Activated CD4-positive, alpha-beta T cell treated with anti-CD3 and anti-CD28 coated beads for 4 hours (primary cell): ENCODE data around the gene MED13L.
A peak's percentile ranks its signal among the peaks of the same experiment; 100 is the strongest.

Experiments used
- DNase-seq, 2 donors: peaks; one replicate each; pipeline ENCODE4 v3.0.0-alpha.2; 2020

The MED13L gene

DNA sequence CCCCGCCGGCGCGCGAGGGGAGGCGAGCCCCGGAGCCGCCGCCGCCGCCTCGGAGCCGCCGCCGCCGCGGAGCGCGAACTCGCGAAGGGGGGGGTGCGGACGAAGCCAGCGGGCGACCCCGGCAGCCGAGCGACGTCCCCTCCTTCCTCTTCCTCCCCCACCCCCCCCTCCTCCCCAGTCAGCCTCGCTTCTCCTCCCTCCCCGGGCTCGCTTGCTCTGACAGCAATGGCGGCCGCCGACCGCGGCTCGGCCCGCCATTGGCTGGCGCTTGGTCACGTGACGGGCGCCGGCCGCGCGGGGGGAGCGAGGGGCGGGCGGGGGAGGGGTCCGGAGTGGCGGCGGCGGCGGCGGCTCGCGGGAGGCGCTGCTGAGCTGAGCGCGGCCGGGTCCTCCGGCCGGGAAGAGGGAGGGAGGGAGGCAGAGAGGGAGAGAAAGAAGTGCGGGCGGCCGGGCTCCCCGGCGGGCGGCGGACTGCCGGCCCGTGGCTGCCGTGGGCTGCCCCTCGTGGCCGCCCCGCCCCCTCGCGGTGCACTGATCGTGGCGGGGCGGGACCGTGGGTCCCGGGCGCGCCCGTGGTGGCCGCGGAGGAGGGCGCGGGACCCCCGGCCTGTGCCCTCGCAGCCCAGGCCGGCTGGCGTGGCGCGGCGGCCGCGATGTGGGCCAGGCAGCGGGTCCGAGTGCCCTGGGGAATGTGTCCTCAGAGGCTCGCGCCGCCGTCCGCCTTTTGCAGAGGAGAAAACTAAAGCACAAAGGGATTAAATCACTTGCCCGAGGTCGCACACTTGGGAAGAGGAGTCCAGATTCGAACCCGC, at the start of gene MED13L:
Gene MED13L (minus strand): TSS at position 227 of the 812 bp plus-strand sequence. CDS start 562 bp downstream, outside the sequence.
- peak; percentile 87 to 91 for DNase-seq

DNA sequence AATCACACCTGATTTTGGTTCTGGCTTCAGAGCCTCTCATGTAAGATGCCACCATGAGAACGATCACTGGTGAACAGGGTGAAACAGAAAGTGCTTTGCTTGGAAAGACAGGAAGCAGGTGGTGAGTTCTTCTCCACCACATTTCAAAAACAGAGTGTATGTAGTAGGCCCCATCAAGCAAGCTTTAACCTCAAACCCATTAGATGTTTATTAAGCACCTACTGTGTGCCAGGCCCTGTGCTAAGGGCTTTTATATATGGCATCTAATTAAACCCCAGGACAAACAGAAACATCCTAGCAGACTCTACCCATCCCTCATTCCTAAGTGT, 47.8 kb upstream of the MED13L start:
- peak in 1 of 2 donors; percentile 8 for DNase-seq

DNA sequence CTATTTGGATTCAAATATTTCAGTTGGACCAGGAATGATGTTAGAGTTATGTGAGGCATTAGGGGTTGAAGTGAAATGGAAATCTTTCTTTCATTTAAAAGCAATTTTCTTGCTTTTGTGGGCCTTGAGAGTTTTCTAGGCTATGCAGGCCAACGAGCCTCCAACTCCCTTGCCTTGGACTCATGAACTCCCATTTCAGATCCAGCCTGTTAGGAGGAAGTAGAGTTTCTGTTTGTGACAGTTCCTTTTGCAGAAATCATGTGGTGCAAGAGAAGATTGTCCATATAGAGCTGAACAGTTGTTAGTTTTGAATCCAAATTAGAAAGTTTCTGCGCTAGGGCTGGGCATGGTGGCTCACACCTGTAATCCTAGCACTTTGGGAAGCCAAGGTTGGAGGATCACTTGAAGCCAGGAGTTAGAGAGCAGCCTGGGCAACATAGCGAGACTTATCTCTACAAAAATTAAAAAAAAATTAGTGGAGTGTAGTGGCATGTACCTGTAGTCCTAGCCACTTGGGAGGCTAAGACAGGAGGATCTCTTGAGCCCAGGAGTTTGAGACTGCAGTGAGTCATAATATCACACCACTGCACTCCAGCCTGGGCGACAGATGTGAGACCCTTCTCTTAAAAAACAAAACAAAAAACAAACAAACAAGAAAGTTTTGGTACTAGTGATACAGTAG, 47.3 kb upstream of the MED13L start:
- DNase-seq: no peak

DNA sequence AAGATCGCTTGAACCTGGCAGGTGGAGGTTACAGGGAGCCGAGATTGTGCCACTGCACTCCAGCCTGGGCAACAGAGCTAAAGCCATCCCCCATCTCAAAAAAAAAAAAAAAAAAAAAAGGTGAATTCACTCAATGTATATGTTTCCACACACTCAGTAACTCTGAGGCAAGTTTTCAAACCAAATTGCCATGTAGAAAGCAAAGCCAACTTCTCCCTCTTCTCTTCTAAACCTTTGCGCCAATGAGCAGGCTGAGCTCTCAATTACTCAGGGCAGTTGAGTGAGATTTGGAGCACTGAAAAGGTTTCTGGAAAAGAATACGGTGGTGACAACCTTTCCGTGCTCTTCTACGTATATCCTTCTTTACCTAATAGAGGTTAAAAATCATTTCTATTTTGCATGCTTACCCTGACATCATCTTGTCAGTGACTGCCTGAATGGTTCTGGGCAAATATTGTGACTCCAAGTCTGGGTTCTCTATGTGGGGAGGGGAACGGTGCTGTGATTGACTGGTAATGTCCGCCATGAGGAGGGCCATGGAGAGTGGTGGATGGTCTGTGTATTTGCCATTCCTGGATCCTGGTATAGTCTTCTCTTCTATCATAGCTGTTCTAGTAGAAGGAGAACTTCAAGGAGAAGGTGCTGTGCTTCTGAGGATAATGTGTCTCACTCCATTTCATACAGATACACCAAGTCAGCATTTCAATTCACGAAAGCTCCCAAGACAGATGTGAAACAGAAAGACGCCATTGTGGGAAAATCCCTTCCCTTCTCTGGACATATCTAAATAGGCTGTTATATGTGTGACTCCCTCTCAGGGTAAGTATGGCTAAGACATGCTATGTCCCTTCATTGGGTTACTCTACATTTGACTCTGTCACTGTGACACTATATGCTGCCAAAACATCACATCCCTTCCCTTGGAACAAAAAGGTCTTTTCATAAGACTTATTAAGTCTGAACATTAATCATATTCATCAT, 46.2 kb upstream of the MED13L start:
- DNase-seq: no peak

DNA sequence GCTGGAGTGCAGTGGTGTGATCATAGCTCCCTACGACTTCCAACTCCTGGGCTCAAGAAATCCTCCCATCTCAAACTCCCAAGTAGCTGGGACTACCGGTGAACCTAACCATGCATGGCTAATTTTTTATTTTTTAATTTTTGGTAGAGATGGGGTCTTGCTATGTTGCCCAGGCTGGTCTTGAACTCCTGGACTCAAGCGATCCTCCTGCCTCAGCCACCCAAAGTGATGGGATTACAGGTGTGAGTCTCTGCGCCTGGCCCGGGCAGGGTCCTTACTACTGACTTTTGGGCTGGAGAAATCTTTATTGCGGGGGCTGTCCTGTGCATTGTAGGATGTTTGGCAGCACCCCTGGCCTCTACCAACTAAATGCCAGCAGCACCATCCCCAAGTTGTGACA, 44.4 kb upstream of the MED13L start:
- no peak for DNase-seq

DNA sequence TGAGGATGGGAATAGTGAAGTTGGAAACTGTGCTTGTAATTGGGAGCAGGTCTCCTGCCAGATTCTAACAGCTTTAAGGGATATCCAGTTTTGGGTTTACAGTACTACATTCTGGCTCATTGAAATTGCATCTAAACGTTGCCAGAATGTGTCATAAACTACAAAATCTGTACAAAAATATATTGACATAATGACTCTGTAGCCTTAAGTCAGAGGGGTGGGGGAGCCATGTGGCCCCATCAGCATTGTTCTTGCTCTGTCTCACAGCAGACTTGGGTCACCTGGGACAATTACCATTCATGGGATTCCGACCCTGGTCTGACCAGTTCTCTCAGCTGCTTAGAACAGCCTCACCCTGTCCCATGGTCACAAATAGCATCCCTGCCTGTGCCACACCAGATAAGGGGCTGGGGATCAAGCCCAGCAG, 43.3 kb upstream of the MED13L start:
- DNase-seq: no peak

DNA sequence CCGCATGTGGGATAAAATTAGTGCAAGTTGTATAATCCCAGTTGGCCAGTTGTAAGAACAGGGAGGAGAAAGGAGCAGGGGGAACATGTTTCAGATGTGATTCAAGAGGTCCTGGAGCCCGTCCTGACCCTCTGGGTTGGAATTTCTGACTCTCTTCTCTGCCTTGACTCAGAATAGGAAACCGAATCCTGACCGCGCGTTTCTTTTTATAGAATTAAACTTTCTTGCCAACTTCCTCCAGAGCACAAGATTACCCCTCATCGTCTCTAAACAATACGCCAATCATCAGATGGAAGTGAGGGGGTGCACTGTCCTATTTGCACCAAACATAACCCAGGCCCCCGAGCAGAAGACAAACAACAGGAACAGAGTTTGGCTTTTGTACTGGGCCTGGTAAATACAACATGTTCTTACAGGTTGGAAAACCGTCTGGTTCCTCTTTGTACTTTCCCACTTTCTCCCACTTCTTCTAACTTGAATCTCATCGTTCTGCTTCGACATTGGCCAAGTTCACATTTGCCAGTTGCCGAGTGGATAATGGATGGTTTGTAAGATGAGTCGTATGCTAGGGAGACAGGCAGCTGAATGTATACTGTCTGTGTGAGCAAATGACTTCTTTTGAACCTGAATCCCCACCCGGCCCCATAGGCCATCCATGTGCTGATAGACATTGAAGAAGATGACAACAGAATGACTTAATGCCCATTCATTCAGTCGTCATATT, 42.6 kb upstream of the MED13L start:
- peak in 1 of 2 donors; percentile 2 for DNase-seq

DNA sequence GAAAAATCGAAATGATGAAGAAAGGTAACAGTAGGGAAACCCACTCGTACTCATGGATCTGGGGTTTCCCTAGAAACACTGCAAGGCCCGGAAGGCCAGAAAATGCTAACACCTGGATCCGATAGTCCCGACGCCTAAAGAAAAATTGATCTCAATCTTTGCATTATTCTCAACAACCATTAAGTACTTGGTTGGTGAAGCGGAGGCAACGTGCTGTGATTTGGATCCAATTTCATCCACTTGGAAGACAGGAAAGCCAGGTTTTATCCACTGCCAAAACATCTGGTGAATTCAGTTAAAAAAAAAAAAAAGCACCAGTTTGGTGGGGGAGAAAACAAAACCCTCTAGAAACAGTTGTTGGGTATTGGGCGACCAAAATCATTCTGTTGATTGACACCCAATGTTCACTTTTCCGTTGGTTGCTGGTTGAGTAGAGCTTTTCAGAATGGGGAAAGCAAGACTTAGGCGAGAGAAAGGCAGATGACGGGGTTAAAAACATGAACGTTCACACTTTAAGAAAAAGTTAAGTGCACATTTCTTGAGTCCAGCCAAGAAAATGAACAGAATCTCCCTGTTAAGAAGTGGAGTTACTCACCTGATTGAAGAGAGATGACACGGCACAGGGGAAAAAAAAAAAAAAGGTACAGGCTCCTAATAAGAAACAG, 41.9 kb upstream of the MED13L start:
- DNase-seq: no peak

- DNase-seq: no peak
Observed at GRCh38 chr12:116318576-116319232, 41.2 kb upstream of the MED13L start.

DNA sequence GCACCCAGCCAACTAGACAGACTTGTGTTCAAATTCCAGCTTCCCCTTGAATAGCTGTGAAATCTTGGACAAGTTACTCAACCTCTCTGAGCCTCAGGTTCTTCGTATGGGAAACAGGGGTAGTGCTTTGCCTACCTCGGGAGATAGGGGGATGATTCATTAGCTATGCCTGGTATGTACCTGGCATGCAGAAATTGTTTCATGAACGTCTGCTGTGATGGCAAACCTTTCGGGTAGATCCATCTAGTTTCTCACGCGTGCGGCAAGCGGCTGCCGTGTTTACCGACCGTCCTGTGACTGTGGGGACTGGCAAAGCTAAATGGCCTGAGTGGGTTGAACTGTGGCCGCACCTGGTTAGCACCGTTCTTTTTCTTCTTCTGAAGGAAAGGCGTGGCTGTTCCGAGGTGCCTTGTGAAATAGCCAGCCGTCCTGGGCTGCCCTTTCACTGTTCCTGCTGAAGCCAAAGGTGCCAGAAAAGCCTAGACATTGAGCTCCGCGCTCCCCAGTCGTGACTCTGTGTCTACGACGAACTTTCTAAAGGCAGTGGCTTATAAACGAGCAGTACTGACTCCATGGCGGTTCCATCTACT, 40.6 kb upstream of the MED13L start:
- no peak for DNase-seq

- DNase-seq: no peak
Observed at GRCh38 chr12:116317139-116317538, 39.6 kb upstream of the MED13L start.

- DNase-seq: no peak
Observed at GRCh38 chr12:116314477-116314876, 37.0 kb upstream of the MED13L start.

DNA sequence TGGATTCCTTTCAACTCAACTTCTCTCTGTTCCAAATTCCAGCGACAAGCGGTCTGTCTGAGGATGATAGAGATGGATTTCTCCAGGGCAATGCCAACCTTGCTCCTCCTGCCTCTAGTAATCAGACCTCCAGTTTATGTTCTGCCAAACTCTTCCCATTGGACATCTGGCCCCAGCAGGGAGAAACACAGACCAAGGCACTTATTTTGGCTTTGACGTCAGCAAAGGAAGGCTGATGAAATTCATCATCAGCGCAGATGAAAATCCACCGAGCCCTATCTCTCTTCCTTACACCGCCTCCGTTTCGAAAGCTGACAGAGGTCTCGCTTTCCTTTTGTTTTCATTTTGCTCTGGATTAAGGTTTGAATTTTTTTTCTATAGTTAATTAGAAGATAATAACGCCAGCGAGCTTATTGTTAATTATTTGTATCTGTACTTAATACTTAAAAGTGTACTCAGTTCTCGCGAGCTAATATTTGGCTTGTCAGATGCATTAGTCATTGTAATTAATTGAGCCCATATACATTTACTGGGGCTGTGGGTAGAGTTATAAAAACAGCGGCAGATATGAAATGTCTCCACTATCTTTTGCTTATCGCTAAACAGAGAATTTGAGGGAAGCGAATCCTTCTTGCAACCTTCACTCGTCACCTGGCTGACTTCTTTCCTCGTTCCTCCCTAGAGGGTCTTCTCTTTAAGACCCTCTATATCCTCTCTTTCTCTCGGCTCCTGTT, 35.9 kb upstream of the MED13L start:
- no peak for DNase-seq

- no peak for DNase-seq
Observed at GRCh38 chr12:116310082-116310481, 32.6 kb upstream of the MED13L start.

GRCh38 chr12:116309343-116309742, 31.9 kb upstream of the MED13L start:
- DNase-seq: no peak

DNA sequence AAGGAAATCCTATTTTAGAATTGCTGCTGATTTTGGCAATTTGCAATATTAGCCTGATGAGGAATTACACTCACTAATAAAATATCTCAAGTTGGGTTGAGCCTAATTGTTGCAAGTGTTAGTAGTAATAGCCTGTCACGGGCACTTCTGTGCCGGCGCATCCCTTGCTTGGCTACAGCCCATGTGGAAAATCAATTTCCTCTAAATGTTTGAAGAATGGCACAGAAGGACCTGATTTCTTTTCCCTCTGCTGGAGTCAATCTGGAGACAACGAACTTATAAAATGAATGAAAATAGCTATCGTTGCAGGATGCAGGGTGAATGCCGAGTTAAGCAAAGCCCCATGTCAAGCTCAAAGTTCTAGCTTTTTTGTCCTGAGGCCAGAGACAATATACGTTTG, 31.2 kb upstream of the MED13L start:
- DNase-seq: no peak

- DNase-seq: no peak
Observed at GRCh38 chr12:116306968-116307367, 29.5 kb upstream of the MED13L start.

GRCh38 chr12:116306506-116306905, 29.0 kb upstream of the MED13L start:
- DNase-seq: no peak

DNA sequence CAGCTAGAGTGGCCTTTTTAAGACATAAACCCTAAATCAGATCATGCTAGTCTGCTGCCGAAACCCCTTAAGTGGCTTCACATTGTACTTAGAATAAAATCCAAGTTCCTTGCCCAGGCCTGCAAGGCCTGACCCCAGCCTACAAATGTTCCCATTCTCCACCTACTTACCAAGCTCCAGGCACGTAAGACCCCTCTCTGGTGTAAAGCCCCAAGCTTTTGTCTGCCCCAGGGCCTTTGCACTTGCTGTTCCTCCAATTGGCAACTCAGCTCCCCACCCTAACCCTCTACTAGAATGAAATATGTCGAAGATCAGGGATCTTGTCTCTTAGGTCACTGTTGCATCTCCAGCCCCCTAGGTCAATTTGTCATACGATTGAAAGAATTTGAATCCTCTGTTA, 27.1 kb upstream of the MED13L start:
- no peak for DNase-seq

DNA sequence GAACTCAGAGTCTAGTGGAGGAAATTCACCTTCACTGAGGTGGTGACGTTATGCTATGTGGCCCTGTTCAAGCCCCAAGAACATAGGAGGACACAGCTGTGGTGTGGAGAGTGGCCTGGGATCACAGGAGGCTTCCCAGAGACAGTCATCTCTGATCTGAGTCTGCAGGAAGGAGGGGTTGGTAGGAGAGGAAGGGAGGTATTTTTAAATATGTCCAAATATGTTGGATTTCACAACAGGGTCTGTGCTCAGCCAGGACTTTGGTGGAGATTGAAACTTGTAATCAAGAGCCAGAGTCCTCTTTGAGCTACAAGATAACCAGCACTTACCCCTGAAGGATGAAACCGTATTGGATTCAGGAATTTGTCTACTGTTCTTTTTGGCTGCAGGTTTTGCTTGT, 26.4 kb upstream of the MED13L start:
- no peak for DNase-seq
